ENCODE data around the gene SORCS2.

SORCS2 gene

DNA sequence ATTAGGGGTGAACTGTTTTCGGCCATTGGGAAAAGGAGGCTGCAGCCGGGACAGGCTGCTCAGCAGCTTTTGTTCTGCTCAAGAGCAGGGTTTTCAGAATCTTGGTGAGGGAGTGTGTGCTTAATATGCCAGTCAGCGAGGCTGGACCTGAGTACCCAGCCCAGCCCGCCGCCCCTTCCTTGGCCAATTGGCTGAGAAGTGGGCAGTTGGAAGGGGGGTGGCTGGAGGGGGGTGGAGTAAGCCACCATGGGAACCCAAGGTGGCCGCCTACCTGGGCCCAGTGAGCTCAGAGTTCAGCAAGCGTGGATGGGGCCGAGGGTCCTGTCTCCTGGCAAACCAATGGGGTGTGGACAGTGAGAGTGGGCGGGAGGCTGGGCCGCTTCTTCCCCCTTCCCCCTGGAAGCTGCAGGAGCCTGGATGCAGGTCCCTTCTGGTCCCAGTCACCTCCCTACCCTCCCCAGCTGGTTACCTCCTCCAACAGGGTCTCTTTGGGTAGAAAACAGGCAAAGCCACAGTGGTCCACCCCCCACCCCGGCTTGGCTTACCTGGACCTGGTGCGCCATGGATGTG lies 52.5 kb downstream of the SORCS2 start:
- no peak for DNase-seq (ENCODE audit: low read depth)

GRCh38 chr4:7247521-7247920 lies 55.2 kb downstream of the SORCS2 start:
- DNase-seq (ENCODE audit: low read depth), result no peak

DNA sequence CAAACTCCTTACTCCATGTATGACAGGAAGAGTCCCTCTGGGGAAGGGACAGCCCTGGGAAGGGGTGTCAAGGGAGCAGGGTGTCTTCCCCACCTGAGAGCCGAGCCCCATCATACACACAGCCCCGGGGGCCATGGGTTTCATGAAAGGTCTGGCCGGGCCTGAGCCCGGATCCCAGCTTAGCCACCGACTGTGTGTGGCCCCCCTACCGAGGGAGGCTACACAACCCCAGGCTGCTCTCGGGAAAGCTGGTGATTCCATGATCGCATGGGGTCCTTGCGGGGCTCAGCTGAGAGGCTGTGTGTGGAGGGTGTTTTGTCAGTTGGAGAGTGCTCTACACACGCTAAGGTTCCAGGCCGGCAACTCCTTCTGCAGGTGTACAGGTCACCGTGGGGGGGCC lies 55.6 kb downstream of the SORCS2 start:
- DNase-seq (ENCODE audit: low read depth), result no peak

- no peak for DNase-seq (ENCODE audit: low read depth)
Observed at GRCh38 chr4:7248857-7249256, 56.5 kb downstream of the SORCS2 start.

DNA sequence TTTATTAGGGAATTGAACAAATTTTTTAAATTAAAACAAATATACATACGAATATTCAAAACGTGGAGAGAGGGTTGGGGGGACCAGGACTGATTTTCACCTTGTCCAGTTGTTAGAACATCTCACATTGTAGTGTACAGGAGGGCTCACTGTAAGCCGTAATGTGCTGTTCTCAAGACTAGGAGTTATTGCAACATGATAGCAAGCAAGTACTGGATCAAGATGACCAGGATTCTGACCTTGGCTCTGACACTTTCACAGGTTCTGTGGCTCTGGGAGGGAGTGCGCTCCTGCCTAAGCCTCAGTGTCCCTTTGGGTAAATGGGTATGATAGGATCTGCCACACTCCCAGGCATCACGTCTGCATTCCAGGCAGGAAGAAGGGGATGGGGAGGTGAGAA lies 59.0 kb downstream of the SORCS2 start:
- no peak for DNase-seq (ENCODE audit: low read depth)

GRCh38 chr4:7252051-7252450 lies 59.7 kb downstream of the SORCS2 start:
- no peak for DNase-seq (ENCODE audit: low read depth)

DNA sequence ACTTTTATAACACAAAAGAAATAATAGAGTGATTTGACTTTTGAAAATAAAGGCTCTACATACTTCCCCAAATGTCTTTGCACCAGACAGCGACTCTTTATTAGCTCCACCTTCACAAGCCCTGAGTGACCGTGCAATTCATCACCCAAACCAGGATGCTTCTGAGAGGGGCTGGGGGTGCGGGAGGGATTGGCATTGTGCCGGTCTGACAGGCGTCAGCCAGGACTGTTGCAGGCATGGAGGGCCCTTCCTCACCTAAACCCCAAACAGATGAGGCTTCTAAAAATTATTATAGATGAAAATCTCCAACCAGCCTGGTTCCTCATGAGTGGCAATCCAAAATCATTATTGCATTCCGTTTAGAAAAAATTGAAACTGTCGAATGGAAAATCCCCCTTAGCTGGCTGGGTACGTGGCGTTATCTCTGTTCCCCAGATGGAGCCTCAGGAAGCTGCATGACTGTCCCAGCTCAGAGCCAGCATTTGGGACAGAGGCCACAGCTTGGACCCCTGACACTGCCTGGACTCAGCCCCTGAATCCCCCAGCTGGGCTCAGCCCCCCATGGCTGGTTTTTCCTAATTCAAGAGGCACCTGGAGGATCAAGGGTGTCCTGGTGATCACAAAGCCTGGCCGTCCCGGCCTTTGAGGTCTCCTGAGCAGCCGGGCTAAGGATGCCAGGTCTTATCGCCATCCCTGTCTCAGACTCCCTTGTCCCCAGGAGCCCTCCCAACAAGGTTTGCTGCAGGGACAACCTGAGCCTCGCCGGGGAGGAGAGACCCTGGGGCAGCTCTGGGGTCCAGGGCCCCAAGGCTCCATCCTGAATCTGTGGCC lies 60.4 kb downstream of the SORCS2 start:
- no peak for DNase-seq (ENCODE audit: low read depth)

- DNase-seq (ENCODE audit: low read depth), result no peak
Observed at GRCh38 chr4:7253341-7253700, 61.0 kb downstream of the SORCS2 start.

GRCh38 chr4:7253837-7254236 lies 61.5 kb downstream of the SORCS2 start:
- no peak for DNase-seq (ENCODE audit: low read depth)

DNA sequence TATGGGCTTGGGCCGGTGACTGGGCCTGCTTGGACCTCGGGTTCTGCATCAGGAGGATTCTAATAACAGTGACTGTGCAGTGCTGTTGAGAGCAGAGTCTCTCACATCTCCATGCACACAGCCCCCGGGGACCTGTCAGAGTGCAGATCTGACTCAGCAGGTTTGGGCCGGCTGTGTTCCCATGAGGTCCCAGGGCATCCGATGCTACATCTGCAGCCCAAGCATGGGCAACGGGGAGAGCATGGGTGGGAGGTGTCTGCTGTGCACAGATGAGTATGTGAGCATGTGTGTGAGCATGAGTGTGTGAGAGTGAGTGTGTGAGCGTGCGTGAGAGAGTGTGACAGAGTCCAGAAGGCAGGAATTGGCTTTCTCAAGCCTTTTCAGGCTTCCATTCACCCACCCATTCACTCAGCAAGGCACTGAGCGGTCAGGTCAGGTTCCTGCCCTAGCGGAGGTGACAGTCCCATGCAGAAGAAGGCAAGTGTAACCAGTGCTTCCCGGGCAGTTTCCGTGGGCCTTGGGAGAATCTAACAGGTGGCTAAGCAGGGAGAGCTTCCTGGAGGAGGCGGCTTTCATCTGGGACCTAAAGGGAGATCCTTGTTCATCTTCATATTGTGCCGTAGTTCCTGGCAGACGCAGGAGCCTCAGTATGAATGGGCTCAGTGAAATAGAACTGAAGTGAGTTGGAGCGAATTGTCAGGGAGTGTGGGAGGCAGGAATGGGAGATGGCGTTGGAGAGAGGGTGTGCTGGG lies 62.6 kb downstream of the SORCS2 start:
- DNase-seq (ENCODE audit: low read depth), result no peak

GRCh38 chr4:7255488-7255881 lies 63.1 kb downstream of the SORCS2 start:
- no peak for DNase-seq (ENCODE audit: low read depth)

- no peak for DNase-seq (ENCODE audit: low read depth)
Observed at GRCh38 chr4:7255996-7256395, 63.7 kb downstream of the SORCS2 start.

DNA sequence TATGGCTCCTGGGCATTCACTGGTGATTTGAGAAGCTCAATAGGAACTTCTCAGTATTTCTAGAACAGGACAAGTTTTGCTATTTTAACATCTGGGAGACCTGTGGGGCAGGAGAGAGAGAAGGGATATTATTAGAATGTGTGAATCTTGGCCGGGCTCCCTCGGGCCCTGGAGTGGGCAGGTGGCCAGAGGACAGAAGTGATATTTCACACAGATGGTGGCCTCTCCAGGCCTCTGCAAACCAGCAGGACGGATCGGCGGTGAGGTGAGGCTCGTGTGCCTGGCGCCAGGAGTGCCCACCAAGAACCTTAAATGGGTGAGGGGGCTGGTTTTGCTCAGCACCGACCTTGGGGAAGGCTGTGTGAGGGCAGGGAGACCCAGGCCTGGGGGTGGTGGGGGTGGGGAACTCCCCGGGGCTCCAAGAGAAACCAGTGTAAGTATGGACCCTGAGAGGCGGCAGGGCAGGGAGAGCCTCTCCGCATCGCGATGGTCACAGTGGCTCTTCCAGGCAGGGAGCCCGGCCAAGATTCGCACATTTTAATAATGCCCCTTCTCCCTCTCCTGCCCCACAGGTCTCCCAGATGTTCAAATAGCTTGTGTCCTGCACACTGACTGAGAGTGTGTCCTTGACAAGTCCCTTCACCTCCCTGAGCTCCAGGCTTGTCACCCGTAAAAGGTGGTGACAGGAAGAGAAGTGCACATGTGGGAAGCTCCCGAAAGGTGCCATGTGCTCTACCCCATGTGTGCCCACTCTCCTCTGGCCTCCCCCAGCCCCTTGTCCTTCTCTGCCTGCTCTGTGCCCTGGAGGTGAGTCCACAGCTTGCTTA lies 64.9 kb downstream of the SORCS2 start:
- no peak for DNase-seq (ENCODE audit: low read depth)

DNA sequence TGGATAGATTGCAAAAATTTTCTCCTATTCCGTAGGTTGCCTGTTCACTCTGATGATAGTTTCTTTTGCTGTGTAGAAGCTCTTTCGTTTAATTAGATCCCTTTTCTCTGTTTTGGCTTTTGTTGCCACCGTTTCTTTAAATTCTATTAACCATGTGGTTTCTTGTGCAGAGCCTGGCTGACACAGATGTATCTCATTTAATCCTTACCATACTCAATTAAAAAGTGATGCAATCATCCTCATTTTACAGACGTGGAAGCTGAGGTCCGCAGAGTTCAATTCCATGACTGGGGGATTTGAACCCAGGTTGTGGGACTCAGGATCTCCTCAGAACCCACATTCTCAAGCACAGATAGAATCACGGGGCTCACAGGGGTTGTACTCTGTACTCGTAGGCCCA lies 66.7 kb downstream of the SORCS2 start:
- DNase-seq (ENCODE audit: low read depth), result no peak

- no peak for DNase-seq (ENCODE audit: low read depth)
Observed at GRCh38 chr4:7260569-7260968, 68.2 kb downstream of the SORCS2 start.

GRCh38 chr4:7261087-7261486 lies 68.7 kb downstream of the SORCS2 start:
- DNase-seq (ENCODE audit: low read depth), result no peak

GRCh38 chr4:7261536-7261935 lies 69.2 kb downstream of the SORCS2 start:
- no peak for DNase-seq (ENCODE audit: low read depth)

GRCh38 chr4:7262134-7262533 lies 69.8 kb downstream of the SORCS2 start:
- no peak for DNase-seq (ENCODE audit: low read depth)

DNA sequence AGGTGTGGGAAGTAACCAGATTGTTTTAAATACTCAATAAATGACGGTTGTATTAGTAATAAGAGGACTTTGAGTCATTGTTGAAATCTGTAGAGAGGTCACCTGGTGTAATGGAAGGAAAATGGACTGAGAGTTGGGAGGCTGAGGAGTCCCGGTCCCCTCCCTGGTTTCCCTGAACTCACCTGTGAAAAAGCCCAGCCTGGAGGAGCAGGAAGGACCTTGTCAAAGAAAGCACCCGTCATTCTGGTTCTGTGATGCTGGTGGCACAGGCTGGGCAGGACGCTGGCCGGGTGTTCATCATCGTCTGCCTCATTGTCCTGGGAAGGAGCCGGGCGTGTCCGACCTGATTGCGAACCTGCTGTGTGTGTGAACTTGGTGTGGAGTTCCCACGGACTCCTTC lies 70.8 kb downstream of the SORCS2 start:
- DNase-seq (ENCODE audit: low read depth), result no peak

GRCh38 chr4:7264694-7265093 lies 72.4 kb downstream of the SORCS2 start:
- DNase-seq (ENCODE audit: low read depth), result no peak

- no peak for DNase-seq (ENCODE audit: low read depth)
Observed at GRCh38 chr4:7266525-7267292, 74.4 kb downstream of the SORCS2 start.

GRCh38 chr4:7267829-7268228 lies 75.5 kb downstream of the SORCS2 start:
- no peak for DNase-seq (ENCODE audit: low read depth)
